Muscle of leg (tissue), 11 donors: ENCODE data around the gene GDF10. TPM values are rescaled to one million over a fixed set of nuclear protein-coding genes. Genes with fewer than 3 reads are reported as not detected.

ENCODE experiments used
- DNase-seq: peaks from one replicate; pipeline ENCODE4 v3.0.0; 2013
- H3K27ac ChIP-seq: one replicate; pipeline ENCODE4 v1.5.1; 2013; ENCODE audit warnings: mild to moderate bottlenecking, low read length, control low read depth
- H3K27me3 ChIP-seq: one replicate; pipeline ENCODE4 v1.6.1; 2013; ENCODE audit warnings: low read length; ENCODE audit not compliant: control insufficient read depth, insufficient read depth
- H3K36me3 ChIP-seq: one replicate; pipeline ENCODE4 v1.6.1; 2013; ENCODE audit warnings: low read length; ENCODE audit not compliant: control insufficient read depth, insufficient read depth
- H3K4me1 ChIP-seq: one replicate; pipeline ENCODE4 v1.6.1; 2013; ENCODE audit warnings: low read length; ENCODE audit not compliant: control insufficient read depth, insufficient read depth
- H3K4me3 ChIP-seq: one replicate; pipeline ENCODE4 v1.5.1; 2013; ENCODE audit warnings: low read length, control low read depth
- H3K9me3 ChIP-seq: replicated peaks from 2 replicates; pipeline ENCODE4 v1.6.1; 2013; ENCODE audit warnings: low read depth, low read length; ENCODE audit not compliant: control insufficient read depth
- WGBS: methylation state at CpG from one replicate; pipeline ENCODE4 v1.1.5; 2013; ENCODE audit warnings: missing lambda C conversion rate; ENCODE audit not compliant: insufficient coverage; 5-methylcytosine and 5-hydroxymethylcytosine counted together
- polyA plus RNA-seq, 8 donors: library from polyadenylated mRNA; unstranded; fragments of 120-200 nt; gene quantifications; one replicate each; pipeline versions ENCODE4 v1.2.1 to v1.2.3, GENCODE V29; 2013; ENCODE audit warnings: inconsistent platforms in 1 of 8, low replicate concordance in 1 of 8; ENCODE audit not compliant: insufficient read length in 8 of 8, insufficient read depth in 1 of 8
- total RNA-seq: library from RNA; stranded (reverse); fragments of 120-200 nt; gene quantifications from one replicate; pipeline ENCODE4 v1.2.4, GENCODE V29; 2013

The GDF10 gene
- total and polyA plus RNA-seq, 9 donors, result 0.08 to 6.1 (median 0.98) TPM

- Histone ChIP-seq H3K36me3 (no peaks in the 10 kb centered on the region), H3K4me1 (peaks cover 11% of the 10 kb centered on the region), H3K27ac (no peak overlapping the region), H3K27me3 (peaks cover 3% of the 10 kb centered on the region), H3K4me3 (no peak overlapping the region), H3K9me3 (no peaks in the 10 kb centered on the region)
- 89% methylated on average over 39 of the region's 39 CpGs for WGBS
- DNase-seq, result no peak
These were observed 51.0 kb downstream of the GDF10 start for GRCh38 chr10:47350671-47351640.

GRCh38 chr10:47351899-47352815 is 52.2 kb downstream of the GDF10 start:
- H3K36me3 ChIP-seq, result no peaks in the 10 kb centered on the region
- H3K27ac ChIP-seq, result no peak overlapping the region
- WGBS, result 83% methylated on average over 9 of the region's 14 CpGs
- H3K4me1 ChIP-seq, result no peaks in the 10 kb centered on the region
- H3K4me3 ChIP-seq, result no peak overlapping the region
- DNase-seq, result no peak
- peaks cover 3% of the 10 kb centered on the region for H3K27me3 ChIP-seq
- no peaks in the 10 kb centered on the region for H3K9me3 ChIP-seq

- H3K4me1 ChIP-seq, result no peaks in the 10 kb centered on the region
- H3K36me3 ChIP-seq, result no peaks in the 10 kb centered on the region
- no peak overlapping the region for H3K27ac ChIP-seq
- DNase-seq, result no peak
- WGBS, result 81% methylated on average over 6 of the region's 6 CpGs
- peaks cover 3% of the 10 kb centered on the region for H3K27me3 ChIP-seq
- H3K4me3 ChIP-seq, result no peak overlapping the region
- H3K9me3 ChIP-seq, result no peaks in the 10 kb centered on the region
These were observed 53.4 kb downstream of the GDF10 start for GRCh38 chr10:47353351-47353750.

GRCh38 chr10:47354165-47354564 is 54.2 kb downstream of the GDF10 start:
- Histone ChIP-seq H3K4me3 (no peak overlapping the region), H3K27me3 (peaks cover 3% of the 10 kb centered on the region), H3K4me1 (no peaks in the 10 kb centered on the region), H3K36me3 (no peaks in the 10 kb centered on the region), H3K9me3 (no peaks in the 10 kb centered on the region), H3K27ac (no peak overlapping the region)
- 47% methylated on average over 4 of the region's 4 CpGs for WGBS
- DNase-seq, result peak; percentile 23

GRCh38 chr10:47354900-47355299 is 54.9 kb downstream of the GDF10 start:
- no peaks in the 10 kb centered on the region for H3K36me3 ChIP-seq

GRCh38 chr10:47356708-47357107 is 56.7 kb downstream of the GDF10 start:
- Histone ChIP-seq H3K27ac (no peak overlapping the region), H3K9me3 (no peaks in the 10 kb centered on the region), H3K36me3 (no peaks in the 10 kb centered on the region), H3K27me3 (peaks cover 3% of the 10 kb centered on the region), H3K4me3 (no peak overlapping the region), H3K4me1 (peaks cover 10% of the 10 kb centered on the region)
- WGBS, result 86% methylated on average over 4 of the region's 5 CpGs
- no peak for DNase-seq

More at GRCh38 chr10:47354900-47355299, 54.9 kb downstream of the GDF10 start:
- H3K27ac ChIP-seq, result no peak overlapping the region
- no peaks in the 10 kb centered on the region for H3K9me3 ChIP-seq
- no peak overlapping the region for H3K4me3 ChIP-seq
- H3K4me1 ChIP-seq, result no peaks in the 10 kb centered on the region
- no CpG with 5 or more reads among the region's 1 CpG for WGBS
- peaks cover 3% of the 10 kb centered on the region for H3K27me3 ChIP-seq
- DNase-seq, result no peak

GRCh38 chr10:47357131-47357582 is 57.2 kb downstream of the GDF10 start:
- no peak overlapping the region for H3K27ac ChIP-seq
- no peak for DNase-seq
- no peak overlapping the region for H3K4me3 ChIP-seq
- no peaks in the 10 kb centered on the region for H3K36me3 ChIP-seq
- H3K9me3 ChIP-seq, result no peaks in the 10 kb centered on the region
- peaks cover 3% of the 10 kb centered on the region for H3K27me3 ChIP-seq
- H3K4me1 ChIP-seq, result peaks cover 10% of the 10 kb centered on the region
- WGBS, result 98% methylated on average over 7 of the region's 12 CpGs

- DNase-seq, result no peak
These were observed 57.9 kb downstream of the GDF10 start for GRCh38 chr10:47357911-47358310.

GRCh38 chr10:47358457-47358856 is 58.5 kb downstream of the GDF10 start:
- Histone ChIP-seq H3K27me3 (no peaks in the 10 kb centered on the region), H3K9me3 (no peaks in the 10 kb centered on the region), H3K4me3 (no peak overlapping the region), H3K4me1 (peaks cover 10% of the 10 kb centered on the region), H3K36me3 (no peaks in the 10 kb centered on the region), H3K27ac (no peak overlapping the region)
- 88% methylated on average over 2 of the region's 3 CpGs for WGBS
- DNase-seq, result no peak

More at GRCh38 chr10:47357911-47358310, 57.9 kb downstream of the GDF10 start:
- H3K27ac ChIP-seq, result no peak overlapping the region
- no peaks in the 10 kb centered on the region for H3K9me3 ChIP-seq
- 88% methylated on average over 3 of the region's 3 CpGs for WGBS
- no peaks in the 10 kb centered on the region for H3K36me3 ChIP-seq
- H3K27me3 ChIP-seq, result peaks cover under 1% of the 10 kb centered on the region
- peaks cover 10% of the 10 kb centered on the region for H3K4me1 ChIP-seq
- H3K4me3 ChIP-seq, result no peak overlapping the region

- H3K4me1 ChIP-seq, result peaks cover 12% of the 10 kb centered on the region
- WGBS, result 100% methylated on average over 2 of the region's 2 CpGs
- no peaks in the 10 kb centered on the region for H3K27me3 ChIP-seq
- H3K36me3 ChIP-seq, result no peaks in the 10 kb centered on the region
- H3K4me3 ChIP-seq, result no peak overlapping the region
- no peak overlapping the region for H3K27ac ChIP-seq
- no peaks in the 10 kb centered on the region for H3K9me3 ChIP-seq
- no peak for DNase-seq
These were observed 59.1 kb downstream of the GDF10 start for GRCh38 chr10:47359101-47359500.
